HG03175 (cell line): Measurements from ENCODE around the gene PLAAT5.

Experiments used
- ATAC-seq: cut with Tn5 transposase; IDR thresholded peaks from one replicate; pipeline ENCODE4 v1.9.1; 2021; ENCODE audit warnings: mild to moderate bottlenecking, moderate library complexity; ENCODE audit not compliant: unreplicated experiment

The PLAAT5 gene

GRCh38 chr11:63512816-63513215 lies 21.8 kb upstream of the PLAAT5 start:
- ATAC-seq: no peak

- no peak for ATAC-seq
These were observed 20.2 kb upstream of the PLAAT5 start for GRCh38 chr11:63511048-63511748.

GRCh38 chr11:63510360-63511047 lies 19.5 kb upstream of the PLAAT5 start:
- no peak for ATAC-seq

- ATAC-seq: no peak
These were observed 17.8 kb upstream of the PLAAT5 start for GRCh38 chr11:63508745-63509144.

- no peak for ATAC-seq
These were observed 17.0 kb upstream of the PLAAT5 start for GRCh38 chr11:63508009-63508408.

- no peak for ATAC-seq
These were observed 16.5 kb upstream of the PLAAT5 start for GRCh38 chr11:63507511-63507910.

- ATAC-seq: no peak
These were observed 15.9 kb upstream of the PLAAT5 start for GRCh38 chr11:63506876-63507275.

GRCh38 chr11:63505857-63506528 lies 15.0 kb upstream of the PLAAT5 start, which contains the start of gene LGALS12:
Gene LGALS12, plus strand, starts transcription at chr11:63506084. Its CDS starts 375 bp downstream, at chr11:63506459.
- no peak for ATAC-seq

GRCh38 chr11:63504933-63505586 lies 14.1 kb upstream of the PLAAT5 start:
- no peak for ATAC-seq

GRCh38 chr11:63504054-63504453 lies 13.1 kb upstream of the PLAAT5 start:
- no peak for ATAC-seq

- no peak for ATAC-seq
These were observed 12.5 kb upstream of the PLAAT5 start for GRCh38 chr11:63503492-63503891.

- ATAC-seq: no peak
These were observed 11.4 kb upstream of the PLAAT5 start for GRCh38 chr11:63502252-63502820.

GRCh38 chr11:63501236-63501635 lies 10.3 kb upstream of the PLAAT5 start:
- no peak for ATAC-seq

- no peak for ATAC-seq
These were observed 8.9 kb upstream of the PLAAT5 start for GRCh38 chr11:63499874-63500273.

- ATAC-seq: no peak
These were observed 4.0 kb upstream of the PLAAT5 start for GRCh38 chr11:63494975-63495374.

- ATAC-seq: no peak
These were observed 2.2 kb upstream of the PLAAT5 start for GRCh38 chr11:63493127-63493526.

- no peak for ATAC-seq
These were observed 1.5 kb upstream of the PLAAT5 start for GRCh38 chr11:63492441-63492840.

GRCh38 chr11:63491636-63492372 lies 837 bp upstream of the PLAAT5 start:
- ATAC-seq: no peak

GRCh38 chr11:63491240-63491587 lies 247 bp upstream of the PLAAT5 start:
- ATAC-seq: no peak

- no peak for ATAC-seq
These were observed 1.1 kb downstream of the PLAAT5 start for GRCh38 chr11:63489879-63490278.
